Right lobe of liver (tissue), 6 donors: Measurements from ENCODE around the gene ADM. TPM values are rescaled to one million over a fixed set of nuclear protein-coding genes. Genes with fewer than 3 reads are reported as not detected.
A peak's percentile ranks its signal among the peaks of the same experiment; 100 is the strongest.

ENCODE experiments used
- ATAC-seq, 4 donors: fragments of 200-7000 bp; cut with Tn5 transposase; one replicate each; pipeline ENCODE4 v1.9.1; 2020; ENCODE audit warnings: mild to moderate bottlenecking in 4 of 4, moderate library complexity in 4 of 4
- DNase-seq, 3 donors: peaks; one replicate each; pipeline ENCODE4 v3.0.0-alpha.2; 2020
- H3K27ac ChIP-seq, 3 donors: fragments of 200-600 bp; one replicate each; pipeline ENCODE4 v1.8.0; 2022
- H3K27me3 ChIP-seq, 2 donors: fragments of 200-600 bp; one replicate each; pipeline ENCODE4 v1.8.0; 2022
- H3K36me3 ChIP-seq, 4 donors: fragments of 200-600 bp; sonication (generic) in 1 of 4; one replicate each; pipeline versions ENCODE4 v1.5.1 to v1.8.0; 2017 to 2022; ENCODE audit warnings: control low read depth in 1 of 4
- H3K4me1 ChIP-seq, 4 donors: fragments of 200-600 bp; sonication (generic) in 1 of 4; one replicate each; pipeline versions ENCODE4 v1.5.1 to v1.8.0; 2017 to 2022; ENCODE audit warnings: control low read depth in 1 of 4
- H3K4me3 ChIP-seq, 3 donors: fragments of 200-600 bp; one replicate each; pipeline ENCODE4 v1.8.0; 2022
- H3K9me3 ChIP-seq, 4 donors: fragments of 200-600 bp; sonication (generic) in 1 of 4; one replicate each; pipeline versions ENCODE4 v1.5.1 to v1.8.0; 2017 to 2022; ENCODE audit warnings: control low read depth in 1 of 4
- CTCF ChIP-seq, 4 donors: fragments of 200-600 bp in 3 of 4; fragments of 450-650 bp in 1 of 4; IDR thresholded peaks; one replicate each; pipeline versions ENCODE4 v1.5.1 to v1.8.0; 2016 to 2022; ENCODE audit warnings: antibody characterized with exemption in 4 of 4, mild to moderate bottlenecking in 2 of 4
- POLR2A ChIP-seq: fragments of 450-650 bp; IDR thresholded peaks from one replicate; pipeline ENCODE4 v1.6.1; 2017; ENCODE audit warnings: antibody characterized with exemption, mild to moderate bottlenecking
- WGBS: methylation state at CpG from one replicate; pipeline ENCODE4 v1.1.6; 2018; ENCODE audit warnings: low coverage, low lambda C conversion rate; ENCODE audit not compliant: insufficient coverage; ENCODE audit errors: missing lambda C conversion rate; 5-methylcytosine and 5-hydroxymethylcytosine counted together
- intact Hi-C, 2 donors: fragments of 100-400 bp; cut with DNase I; formaldehyde crosslinking; loops; one replicate each; pipeline versions ENCODE4 v1.11.2 to v1.14.1; 2022
- total RNA-seq, 6 experiments: library from RNA; depleted of rRNA in 2 of 6; stranded (reverse); fragments of >200 nt in 2 of 6; fragmentation: NEBNext Ultra II Directional in 3 of 6; extraction: Animal tissue kit (Norgen Biotek cat#: 25700) in 3 of 6; gene quantifications; one replicate each; pipeline versions ENCODE4 v1.1.0 to v1.2.4, GENCODE V29; 2016 to 2023
- donor health status: DM: no; HTN: yes; CAD: no.
- donor health status: DM: no; HTN: no; CAD: no.
- donor health status: DM: no; HTN: no; CAD: no.
- donor health status: DM: no; HTN: yes; CAD: no.
- donor health status: DM: no; HTN: yes; CAD: no.

The ADM gene
- total RNA-seq, 6 experiments from 2014 or later: 7.9 to 82.6 (median 21.6) TPM

- Histone ChIP-seq H3K27ac (peak overlapping the region; percentile 88 to 91 (median 89)), H3K36me3 (no peaks in the 10 kb centered on the region), H3K4me3 (peak overlapping the region; percentile 66 to 73 (median 72)), H3K4me1 (peaks cover 0 to 18% (median 2%) of the 10 kb centered on the region in 4 donors), H3K9me3 (no peaks in the 10 kb centered on the region), H3K27me3 (no peaks in the 10 kb centered on the region)
- intact Hi-C loops: no loop called here
- ATAC-seq (peak; percentile 36 to 57 (median 43)), DNase-seq (peak; percentile 95 to 97 (median 96))
- TF ChIP-seq CTCF (IDR thresholded peaks at IDR 0.05) (no peak), POLR2A (peak; percentile 69)
- under 1% methylated on average over 39 of the region's 56 CpGs for WGBS
These were observed 1.9 kb upstream of the ADM start for GRCh38 chr11:10302744-10303557.

GRCh38 chr11:10303558-10304363 is 1.1 kb upstream of the ADM start:
- ATAC-seq (peak in 2 of 4 donors; percentile 3 to 5), DNase-seq (peak; percentile 65 to 71 (median 68))
- no peaks in the 10 kb centered on the region for H3K27me3 ChIP-seq
- TF ChIP-seq CTCF (IDR thresholded peaks at IDR 0.05): no peak
- TF ChIP-seq POLR2A: peak; percentile 31
- intact Hi-C loops: no loop called here
- whole genome bisulfite sequencing: under 1% methylated on average over 26 of the region's 29 CpGs
- H3K4me3 ChIP-seq: peak overlapping the region; percentile 66 to 73 (median 72)
- H3K27ac ChIP-seq: peak overlapping the region; percentile 88 to 91 (median 89)
- no peaks in the 10 kb centered on the region for H3K9me3 ChIP-seq
- H3K4me1 ChIP-seq: peaks cover 0 to 26% (median 5%) of the 10 kb centered on the region in 4 donors
- H3K36me3 ChIP-seq: no peaks in the 10 kb centered on the region

- peak in 3 of 4 donors; percentile 12 to 19 (median 18) for ATAC-seq
- intact Hi-C loops: no loop called here
- no peak for TF ChIP-seq CTCF (IDR thresholded peaks at IDR 0.05)
- TF ChIP-seq POLR2A: no peak
- Histone ChIP-seq H3K4me3 (peak overlapping the region; percentile 66 to 73 (median 72)), H3K27ac (peak overlapping the region; percentile 82 to 91 (median 88)), H3K9me3 (no peaks in the 10 kb centered on the region), H3K36me3 (no peaks in the 10 kb centered on the region), H3K4me1 (peaks cover 0 to 41% (median 14%) of the 10 kb centered on the region in 4 donors), H3K27me3 (no peaks in the 10 kb centered on the region)
- peak; percentile 61 to 83 (median 79) for DNase-seq
- under 1% methylated on average over 20 of the region's 51 CpGs for WGBS
These were observed 540 bp downstream of the ADM start for GRCh38 chr11:10305262-10305963.
